Measurements from ENCODE around the gene SLCO3A1. TPM values are rescaled to one million over a fixed set of nuclear protein-coding genes. Genes with fewer than 3 reads are reported as not detected.
"Not testable (repeated sequence)": the region's sequence is repeated elsewhere in the genome, so short reads cannot be mapped to it uniquely, and the experiment has no call there.

Gene SLCO3A1
- polyA plus RNA-seq, 3 donors: 3.5 to 17.9 (median 10.3) TPM

GRCh38 chr15:92163641-92164040, 310.1 kb downstream of the SLCO3A1 start:
- WGBS, 3 donors: 75 to 85% (median 77%) methylated on average over 10 of the region's 10 CpGs
- H3K27ac ChIP-seq (ENCODE audit: low read depth, low read length): no peak overlapping the region

GRCh38 chr15:92164327-92165000, 311.0 kb downstream of the SLCO3A1 start:
- no peak overlapping the region for H3K27ac ChIP-seq (ENCODE audit: low read depth, low read length)
- WGBS, 3 donors: 78 to 91% (median 87%) methylated on average over 10 of the region's 10 CpGs

DNA sequence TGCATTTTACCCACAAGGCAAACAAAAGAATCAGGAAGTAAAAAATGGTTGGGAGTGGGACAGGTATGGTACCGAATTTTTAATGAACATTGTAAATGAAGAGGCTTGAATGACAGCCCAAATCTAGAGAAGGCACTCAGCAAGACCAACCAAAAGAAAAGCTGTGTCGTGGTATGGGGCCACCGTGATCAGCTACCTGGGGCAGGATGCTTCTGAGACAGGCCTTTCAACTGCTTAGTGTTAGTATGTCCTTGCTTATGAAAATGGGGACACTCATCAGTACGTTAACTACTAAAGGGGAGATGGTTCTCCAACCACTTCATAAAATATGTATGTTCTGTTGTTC, 311.5 kb downstream of the SLCO3A1 start:
- WGBS, 3 donors: 70 to 82% (median 81%) methylated on average over 4 of the region's 4 CpGs
- no peak overlapping the region for H3K27ac ChIP-seq (ENCODE audit: low read depth, low read length)

DNA sequence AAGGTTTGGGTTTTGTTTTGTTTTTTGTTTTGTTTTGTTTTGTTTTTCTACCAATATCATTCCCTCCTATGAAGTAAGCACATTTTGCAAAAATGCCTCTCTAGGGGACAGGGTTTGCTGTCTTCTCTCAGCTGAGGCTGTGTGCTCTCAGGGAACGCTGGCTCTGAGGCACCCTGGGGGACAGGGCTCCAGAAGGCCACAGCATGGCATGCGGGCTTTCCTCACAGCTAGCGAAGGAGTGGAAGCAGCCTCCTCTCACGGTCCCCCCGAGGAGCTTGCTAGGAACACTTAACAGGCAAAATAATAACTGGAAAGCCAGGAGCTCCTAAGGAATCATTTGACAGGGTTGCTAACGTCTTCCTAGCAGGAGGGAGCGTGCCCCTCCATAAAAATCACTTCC, 312.5 kb downstream of the SLCO3A1 start:
- H3K27ac ChIP-seq (ENCODE audit: low read depth, low read length): no peak overlapping the region
- 69 to 83% (median 73%) methylated on average over 7 of the region's 7 CpGs for WGBS, 3 donors

GRCh38 chr15:92166751-92167405, 313.4 kb downstream of the SLCO3A1 start:
- no peak overlapping the region for H3K27ac ChIP-seq (ENCODE audit: low read depth, low read length)
- WGBS, 3 donors: 84 to 91% (median 86%) methylated on average over 8 of the region's 8 CpGs

- no peak overlapping the region for H3K27ac ChIP-seq (ENCODE audit: low read depth, low read length)
- 89 to 98% (median 97%) methylated on average over 7 of the region's 7 CpGs for WGBS, 3 donors
Observed at GRCh38 chr15:92167451-92167850, 313.9 kb downstream of the SLCO3A1 start.

DNA sequence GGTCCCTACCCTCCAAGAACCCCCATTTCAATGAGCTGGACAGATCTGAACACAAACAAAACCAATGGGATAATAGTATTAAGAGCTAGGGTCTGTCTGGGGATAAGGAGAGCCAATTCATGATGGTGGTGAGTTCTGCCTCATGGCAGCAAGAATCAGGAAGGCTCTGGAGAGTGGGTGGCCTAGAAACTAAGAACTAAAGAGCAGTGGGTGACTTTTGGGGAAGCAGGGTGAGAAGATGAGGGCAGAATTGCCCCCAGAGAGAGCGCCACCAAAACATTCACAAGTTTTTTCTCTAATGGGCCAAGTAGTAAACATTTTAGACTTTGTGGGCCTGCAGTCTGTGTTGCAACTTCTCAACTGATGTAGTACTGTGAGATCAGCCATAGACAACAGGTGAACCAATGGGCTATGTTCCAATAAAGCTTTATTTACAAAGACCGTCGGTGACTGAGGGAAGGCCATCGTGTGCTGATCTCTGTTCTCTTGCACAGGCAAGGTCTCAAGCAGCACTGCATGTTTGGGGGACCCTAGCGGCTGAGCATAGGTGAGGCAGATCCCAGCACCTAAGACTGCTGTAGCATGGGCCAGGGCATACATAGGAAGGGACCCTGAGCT, 314.7 kb downstream of the SLCO3A1 start:
- no peak overlapping the region for H3K27ac ChIP-seq (ENCODE audit: low read depth, low read length)
- WGBS, 3 donors: 87 to 96% (median 95%) methylated on average over 5 of the region's 5 CpGs

DNA sequence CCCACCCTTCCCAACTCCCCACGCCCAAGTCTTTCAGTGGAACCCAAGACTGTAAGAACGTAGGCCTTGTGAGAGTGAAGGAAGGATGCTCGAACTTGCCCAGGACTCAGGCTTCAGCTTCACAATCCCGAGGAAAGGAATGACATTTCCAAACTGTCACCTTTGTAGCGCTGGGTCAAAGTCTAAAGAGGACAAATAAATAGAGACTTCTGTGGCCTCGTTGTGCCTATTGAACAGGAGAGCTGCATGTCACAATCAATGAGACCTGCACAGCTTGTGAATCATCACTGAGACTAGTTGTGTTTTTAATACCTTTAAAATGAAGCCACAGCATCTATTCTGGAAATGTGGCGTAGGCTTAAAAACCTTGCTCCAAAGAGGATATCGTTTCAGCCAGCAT, 317.4 kb downstream of the SLCO3A1 start:
- H3K27ac ChIP-seq (ENCODE audit: low read depth, low read length): no peak overlapping the region
- WGBS, 3 donors: 50 to 81% (median 80%) methylated on average over 8 of the region's 8 CpGs

DNA sequence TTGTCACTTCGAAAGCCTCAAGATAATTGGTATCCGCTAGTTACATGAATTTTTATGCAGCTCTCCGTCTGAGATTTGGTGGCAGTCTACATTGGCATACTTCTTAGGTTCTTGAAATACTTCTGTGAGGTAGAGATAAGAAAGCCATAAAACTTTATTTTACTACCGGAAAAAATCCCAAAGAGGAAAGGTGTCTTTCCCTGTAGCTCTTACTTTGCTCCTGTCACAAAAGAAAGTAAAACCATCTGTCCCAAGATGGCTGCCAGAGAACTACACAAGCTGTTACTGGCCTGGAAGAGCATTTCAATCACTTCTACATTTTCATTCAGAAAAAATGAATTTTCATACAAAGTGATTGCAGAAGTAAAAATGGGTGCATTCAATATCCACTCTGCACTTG, 325.4 kb downstream of the SLCO3A1 start:
- 55 to 79% (median 76%) methylated on average over 4 of the region's 4 CpGs for WGBS, 3 donors
- H3K27ac ChIP-seq (ENCODE audit: low read depth, low read length): no peak overlapping the region

DNA sequence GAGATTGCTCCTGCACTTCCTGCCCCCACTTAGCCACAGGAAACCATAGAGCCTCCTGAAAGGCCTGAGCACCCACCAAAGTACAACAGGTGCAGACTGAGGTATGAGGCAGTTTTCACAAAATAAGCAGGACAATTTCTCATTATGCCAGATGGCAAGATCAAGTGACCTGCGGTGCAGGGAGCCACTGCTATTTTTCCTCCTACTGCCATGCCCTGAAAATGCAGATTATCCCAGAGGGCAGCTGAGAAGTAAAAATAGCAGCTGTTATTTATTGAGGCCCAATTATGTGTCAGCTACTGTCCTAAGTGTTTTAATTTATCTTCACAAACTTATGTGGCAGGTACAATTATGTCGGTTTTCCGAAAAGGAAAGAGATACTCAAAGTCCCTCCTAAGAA, 330.6 kb downstream of the SLCO3A1 start:
- no peak overlapping the region for H3K27ac ChIP-seq (ENCODE audit: low read depth, low read length)
- WGBS, 3 donors: 91 to 95% (median 92%) methylated on average over 3 of the region's 3 CpGs

- 79 to 84% (median 84%) methylated on average over 8 of the region's 8 CpGs for WGBS, 3 donors
- H3K27ac ChIP-seq (ENCODE audit: low read depth, low read length): no peak overlapping the region
Observed at GRCh38 chr15:92184679-92185230, 331.2 kb downstream of the SLCO3A1 start.

GRCh38 chr15:92187975-92188374, 334.5 kb downstream of the SLCO3A1 start:
- WGBS, 3 donors: 51 to 73% (median 56%) methylated on average over 4 of the region's 4 CpGs
- H3K27ac ChIP-seq (ENCODE audit: low read depth, low read length): no peak overlapping the region

- H3K27ac ChIP-seq (ENCODE audit: low read depth, low read length): no peak overlapping the region
- 81 to 89% (median 89%) methylated on average over 4 of the region's 4 CpGs for WGBS, 3 donors
Observed at GRCh38 chr15:92189166-92189565, 335.7 kb downstream of the SLCO3A1 start.

DNA sequence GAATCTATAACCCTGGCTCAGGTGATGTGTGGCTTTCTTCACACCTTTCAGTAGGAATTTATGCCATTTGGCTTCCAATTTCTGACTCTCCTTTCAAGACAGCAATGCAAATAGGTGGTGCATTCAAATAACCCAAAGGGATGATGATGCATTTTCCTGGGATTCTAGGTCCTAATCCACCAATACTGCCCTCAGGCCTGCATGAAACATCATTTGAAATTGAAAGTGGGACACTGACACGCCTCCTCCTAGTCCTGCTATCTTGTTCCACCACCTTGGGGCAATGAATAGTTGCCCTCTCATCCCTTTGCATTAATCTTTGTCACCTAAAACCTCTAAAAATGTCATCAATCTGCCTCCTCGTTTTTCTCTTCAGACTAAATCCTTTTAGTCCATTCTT, 341.7 kb downstream of the SLCO3A1 start:
- WGBS, 3 donors: 29 to 54% (median 54%) methylated on average over 2 of the region's 2 CpGs

GRCh38 chr15:92196342-92196741, 342.8 kb downstream of the SLCO3A1 start:
- WGBS, 3 donors: 77 to 81% (median 80%) methylated on average over 4 of the region's 4 CpGs
- no peak overlapping the region for H3K27ac ChIP-seq (ENCODE audit: low read depth, low read length)

More for the DNA sequence above, 341.7 kb downstream of the SLCO3A1 start:
- no peak overlapping the region for H3K27ac ChIP-seq (ENCODE audit: low read depth, low read length)

DNA sequence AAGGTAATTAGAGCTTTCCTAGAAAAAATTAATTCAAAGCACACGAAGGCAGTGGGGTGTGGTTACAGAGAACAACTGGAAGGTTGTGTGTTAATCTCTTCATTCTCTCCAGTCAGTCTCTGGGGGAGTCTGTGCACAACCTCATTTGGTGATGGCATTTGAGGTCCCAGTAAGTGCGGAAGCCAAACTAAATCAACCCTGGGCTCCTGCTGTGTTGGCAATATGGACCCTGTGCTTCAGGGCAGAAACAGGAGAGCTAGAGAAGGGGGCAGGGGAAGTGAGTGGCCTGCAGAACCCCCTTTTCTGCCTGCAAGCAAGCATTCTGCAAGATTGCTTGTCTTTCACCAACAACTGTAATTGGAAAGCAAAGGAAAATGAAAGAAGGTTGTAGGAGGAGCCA, 344.2 kb downstream of the SLCO3A1 start:
- no peak overlapping the region for H3K27ac ChIP-seq (ENCODE audit: low read depth, low read length)
- WGBS, 3 donors: 48 to 70% (median 60%) methylated on average over 2 of the region's 2 CpGs

- WGBS, 3 donors: 46 to 83% (median 78%) methylated on average over 2 of the region's 2 CpGs
Observed at GRCh38 chr15:92200891-92201290, 347.4 kb downstream of the SLCO3A1 start.

GRCh38 chr15:92205255-92205739, 351.8 kb downstream of the SLCO3A1 start:
- 61 to 73% (median 67%) methylated on average over 2 of the region's 2 CpGs for WGBS, 3 donors
- no peak overlapping the region for H3K27ac ChIP-seq (ENCODE audit: low read depth, low read length)

More at GRCh38 chr15:92200891-92201290, 347.4 kb downstream of the SLCO3A1 start:
- no peak overlapping the region for H3K27ac ChIP-seq (ENCODE audit: low read depth, low read length)

DNA sequence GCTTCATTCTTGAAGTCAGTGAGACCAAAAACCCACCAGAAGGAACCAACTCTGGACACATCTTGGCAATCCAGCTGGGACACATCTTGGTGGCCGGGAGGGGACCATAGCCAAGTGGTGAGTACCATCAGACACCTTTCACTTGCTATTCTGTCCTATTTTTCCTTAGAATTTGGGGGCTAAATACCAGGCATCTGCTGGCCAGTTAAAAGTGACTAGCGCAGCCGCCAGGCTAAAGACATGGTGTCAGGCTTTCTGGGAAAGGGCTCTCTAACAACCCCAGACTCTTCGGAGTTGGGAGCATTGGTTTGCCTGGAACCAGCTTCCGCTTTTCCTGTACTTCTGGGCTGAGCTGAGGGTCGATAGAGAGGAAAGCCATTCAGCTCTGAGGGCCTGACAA, 354.1 kb downstream of the SLCO3A1 start:
- H3K27ac ChIP-seq (ENCODE audit: low read depth, low read length): not testable (repeated sequence)
- WGBS, 3 donors: 71 to 94% (median 84%) methylated on average over 6 of the region's 6 CpGs

All from adipose tissue (tissue), 3 donors.